Hematopoietic multipotent progenitor cell treated with erythropoietin and hydrocortisone succinate and interleukin-3 and kit ligand, for 6 days (in vitro differentiated cells): Measurements from ENCODE around the gene SAMSN1.

Experiments
- DNase-seq: peaks from one replicate; pipeline ENCODE4 v3.0.0-alpha.2; 2015

SAMSN1 gene

GRCh38 chr21:14545906-14546480 lies at the start of gene SAMSN1:
Gene SAMSN1, minus strand, starts transcription at chr21:14546315. Its CDS starts 54 bp downstream, at chr21:14546261.
- DNase-seq = peak; percentile 95

GRCh38 chr21:14595449-14595848 lies 49.3 kb upstream of the SAMSN1 start:
- DNase-seq = no peak

GRCh38 chr21:14594967-14595366 lies 48.9 kb upstream of the SAMSN1 start:
- DNase-seq = no peak

- DNase-seq = no peak
Measured at GRCh38 chr21:14593230-14593629, 47.1 kb upstream of the SAMSN1 start.

- DNase-seq = no peak
Measured at GRCh38 chr21:14592296-14593000, 46.3 kb upstream of the SAMSN1 start.

- DNase-seq = peak; percentile 66
Measured at GRCh38 chr21:14591882-14592281, 45.8 kb upstream of the SAMSN1 start.

GRCh38 chr21:14591377-14591776 lies 45.3 kb upstream of the SAMSN1 start:
- DNase-seq = no peak

GRCh38 chr21:14589855-14590563 lies 43.9 kb upstream of the SAMSN1 start:
- no peak for DNase-seq

- no peak for DNase-seq
Measured at GRCh38 chr21:14587266-14587665, 41.2 kb upstream of the SAMSN1 start.

GRCh38 chr21:14585122-14585521 lies 39.0 kb upstream of the SAMSN1 start:
- peak; percentile 33 for DNase-seq

- DNase-seq = peak; percentile 61
Measured at GRCh38 chr21:14584357-14585095, 38.4 kb upstream of the SAMSN1 start.

GRCh38 chr21:14583629-14584255 lies 37.6 kb upstream of the SAMSN1 start:
- DNase-seq = no peak

GRCh38 chr21:14582934-14583628 lies 37.0 kb upstream of the SAMSN1 start:
- no peak for DNase-seq

- peak; percentile 64 for DNase-seq
Measured at GRCh38 chr21:14581902-14582457, 35.9 kb upstream of the SAMSN1 start.

- DNase-seq = no peak
Measured at GRCh38 chr21:14573244-14573643, 27.1 kb upstream of the SAMSN1 start.

- no peak for DNase-seq
Measured at GRCh38 chr21:14572204-14572780, 26.2 kb upstream of the SAMSN1 start.

GRCh38 chr21:14569868-14570267 lies 23.8 kb upstream of the SAMSN1 start:
- no peak for DNase-seq

GRCh38 chr21:14569026-14569621 lies 23.0 kb upstream of the SAMSN1 start:
- DNase-seq = no peak

GRCh38 chr21:14567331-14568279 lies 21.5 kb upstream of the SAMSN1 start:
- DNase-seq = no peak

- DNase-seq = no peak
Measured at GRCh38 chr21:14566894-14567293, 20.8 kb upstream of the SAMSN1 start.
